ENCODE measurements around the gene CYB561D2.
A peak's percentile ranks its signal among the peaks of the same experiment; 100 is the strongest.

Gene CYB561D2

DNA sequence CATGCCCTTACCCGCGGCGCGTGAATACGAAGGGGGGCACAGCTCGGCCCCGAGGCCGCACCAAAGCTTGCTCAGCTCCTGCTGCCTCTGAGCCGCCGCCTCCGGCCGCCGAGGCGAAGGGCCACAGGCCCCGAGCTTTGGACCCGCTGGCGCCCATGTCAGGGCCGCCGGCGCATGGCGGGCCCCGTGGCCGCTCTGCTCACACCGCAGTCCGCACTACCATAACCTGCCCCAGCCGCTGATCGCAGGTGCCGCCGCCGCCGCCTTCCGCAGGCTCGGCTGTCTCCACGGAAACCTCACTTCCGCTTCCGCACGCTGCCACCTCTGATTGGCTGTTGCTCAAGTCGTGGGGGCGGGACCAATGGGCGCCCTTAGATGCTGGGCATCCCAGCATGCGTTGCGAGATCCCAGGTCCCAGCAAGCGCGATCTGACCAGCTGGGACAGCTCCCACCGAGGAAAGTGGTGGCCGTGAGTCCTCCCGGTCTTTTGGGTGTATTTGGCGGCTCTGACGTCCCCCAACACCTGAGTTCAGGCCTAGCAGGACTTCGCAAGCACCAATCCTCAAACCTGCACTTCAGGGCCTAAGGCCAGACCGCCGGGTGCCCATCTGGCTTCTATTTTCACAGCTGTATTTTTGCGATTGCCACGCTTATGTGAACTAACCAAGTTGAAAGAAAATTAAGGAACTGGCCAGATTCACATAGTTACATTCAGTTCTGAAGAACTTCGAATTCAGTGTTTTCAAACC lies 22.5 kb upstream of the CYB561D2 start, which contains the start of gene TUSC2:
TUSC2 (minus strand) TSS at position 281 of the 749 bp plus-strand sequence; CDS start at position 157, 124 bp downstream.
- DNase-seq (ENCODE audit: low spot score in 2 of 2) = peak; percentile 97 to 98
- Histone ChIP-seq H3K36me3 (replicated peaks) (peaks cover 41% of the 10 kb centered on the region), H3K4me3 (peak within 1 kb of the TSS; percentile 70), H3K9me3 (no peaks in the 10 kb centered on the region), H3K4me1 (peaks cover 6% of the 10 kb centered on the region), H3K27me3 (ENCODE audit: low read depth) (no peaks in the 10 kb centered on the region)
- in situ Hi-C loops (cut with MboI; ENCODE audit: low sequenced_read_pairs) = loop anchor here (5.0 kb wide), 1 partner anchor 36 kb away; the partner anchor contains the start of gene IFRD2

DNA sequence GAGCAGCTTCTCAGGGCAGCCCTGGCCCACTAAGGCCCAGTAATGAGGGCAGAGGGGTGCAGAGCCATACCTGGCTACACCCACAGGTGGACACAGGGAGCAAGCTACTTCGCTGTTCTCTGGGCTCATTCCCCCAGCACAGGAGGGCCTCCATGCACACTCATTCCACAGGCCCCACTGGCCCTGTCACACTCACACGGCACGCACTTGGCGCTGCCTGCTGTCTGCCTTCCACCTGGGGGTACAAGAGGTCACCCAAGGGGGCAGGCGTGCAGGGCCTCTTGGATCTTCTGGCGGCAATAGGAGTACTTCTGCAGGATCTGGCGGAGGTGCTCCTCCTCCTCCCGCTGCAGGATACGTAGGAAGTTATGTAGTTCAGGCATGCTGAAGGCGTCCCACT lies 20.3 kb upstream of the CYB561D2 start:
- peaks cover 11% of the 10 kb centered on the region for H3K4me1 ChIP-seq
- in situ Hi-C loops (cut with MboI; ENCODE audit: low sequenced_read_pairs) = no loop called here
- H3K4me3 ChIP-seq = no peak overlapping the region
- H3K9me3 ChIP-seq = no peaks in the 10 kb centered on the region
- no peaks in the 10 kb centered on the region for H3K27me3 ChIP-seq (ENCODE audit: low read depth)
- DNase-seq (ENCODE audit: low spot score in 2 of 2) = no peak
- H3K36me3 ChIP-seq (replicated peaks) = peaks cover 42% of the 10 kb centered on the region

DNA sequence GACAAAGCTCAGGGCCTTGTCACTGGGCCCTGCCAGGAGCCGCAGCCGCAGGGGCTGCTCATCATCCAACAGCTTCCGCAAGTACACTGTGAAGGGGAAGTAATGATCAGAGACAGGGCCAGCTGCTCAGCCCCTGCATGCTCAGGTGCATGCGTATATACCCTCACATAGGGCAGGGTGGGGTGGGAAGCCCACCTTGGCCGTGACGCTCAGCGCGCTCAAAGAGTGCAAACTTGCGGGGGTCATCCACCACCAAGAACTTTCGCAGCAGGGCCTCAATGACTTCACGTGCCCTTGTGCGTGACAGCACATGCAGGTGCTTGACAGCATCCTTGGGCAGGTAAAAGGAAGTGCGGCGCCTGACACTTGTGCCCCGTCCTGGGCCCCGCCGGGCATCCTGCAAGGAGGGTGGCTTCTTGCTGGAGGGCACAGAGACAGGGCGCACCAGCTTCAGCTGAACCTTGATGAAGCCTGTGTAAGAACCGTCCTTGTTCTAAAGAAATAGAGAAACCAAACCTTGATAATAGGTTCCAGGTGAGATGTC lies 19.2 kb upstream of the CYB561D2 start:
- H3K27me3 ChIP-seq (ENCODE audit: low read depth) = no peaks in the 10 kb centered on the region
- H3K9me3 ChIP-seq = no peaks in the 10 kb centered on the region
- in situ Hi-C loops (cut with MboI; ENCODE audit: low sequenced_read_pairs) = no loop called here
- peaks cover 18% of the 10 kb centered on the region for H3K4me1 ChIP-seq
- peaks cover 47% of the 10 kb centered on the region for H3K36me3 ChIP-seq (replicated peaks)
- H3K4me3 ChIP-seq = no peak overlapping the region
- no peak for DNase-seq (ENCODE audit: low spot score in 2 of 2)

DNA sequence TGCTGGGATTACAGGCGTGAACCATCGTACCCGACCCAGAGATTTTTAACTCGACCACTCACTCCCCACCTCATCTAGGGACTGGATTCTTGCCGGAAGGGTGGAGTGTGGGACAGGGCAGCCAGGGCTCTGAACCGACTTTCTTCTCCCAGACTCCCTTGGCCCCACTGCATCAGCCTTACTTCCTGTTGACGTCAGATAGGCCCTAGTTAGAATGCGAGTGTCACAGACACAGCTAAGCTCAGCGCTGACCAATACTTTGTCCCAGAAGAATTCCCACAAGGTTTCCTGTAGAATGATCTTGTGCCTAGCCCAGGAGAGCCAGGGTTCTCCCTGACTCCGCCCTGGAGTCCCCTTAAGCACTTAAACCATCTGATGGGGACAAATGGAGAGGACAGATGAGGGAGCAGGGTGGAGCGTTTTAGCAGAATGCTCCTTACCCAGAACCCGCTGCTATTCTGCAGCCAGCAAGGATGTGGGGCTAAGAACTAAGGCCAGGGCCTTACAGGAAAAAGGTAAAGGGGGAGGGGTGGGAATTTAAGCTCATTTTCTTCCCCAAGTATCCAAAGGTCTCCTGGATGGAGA lies 16.8 kb upstream of the CYB561D2 start:
- peaks cover 53% of the 10 kb centered on the region for H3K36me3 ChIP-seq (replicated peaks)
- in situ Hi-C loops (cut with MboI; ENCODE audit: low sequenced_read_pairs) = no loop called here
- peaks cover 24% of the 10 kb centered on the region for H3K4me1 ChIP-seq
- no peaks in the 10 kb centered on the region for H3K9me3 ChIP-seq
- H3K4me3 ChIP-seq = no peak overlapping the region
- H3K27me3 ChIP-seq (ENCODE audit: low read depth) = no peaks in the 10 kb centered on the region
- no peak for DNase-seq (ENCODE audit: low spot score in 2 of 2)

DNA sequence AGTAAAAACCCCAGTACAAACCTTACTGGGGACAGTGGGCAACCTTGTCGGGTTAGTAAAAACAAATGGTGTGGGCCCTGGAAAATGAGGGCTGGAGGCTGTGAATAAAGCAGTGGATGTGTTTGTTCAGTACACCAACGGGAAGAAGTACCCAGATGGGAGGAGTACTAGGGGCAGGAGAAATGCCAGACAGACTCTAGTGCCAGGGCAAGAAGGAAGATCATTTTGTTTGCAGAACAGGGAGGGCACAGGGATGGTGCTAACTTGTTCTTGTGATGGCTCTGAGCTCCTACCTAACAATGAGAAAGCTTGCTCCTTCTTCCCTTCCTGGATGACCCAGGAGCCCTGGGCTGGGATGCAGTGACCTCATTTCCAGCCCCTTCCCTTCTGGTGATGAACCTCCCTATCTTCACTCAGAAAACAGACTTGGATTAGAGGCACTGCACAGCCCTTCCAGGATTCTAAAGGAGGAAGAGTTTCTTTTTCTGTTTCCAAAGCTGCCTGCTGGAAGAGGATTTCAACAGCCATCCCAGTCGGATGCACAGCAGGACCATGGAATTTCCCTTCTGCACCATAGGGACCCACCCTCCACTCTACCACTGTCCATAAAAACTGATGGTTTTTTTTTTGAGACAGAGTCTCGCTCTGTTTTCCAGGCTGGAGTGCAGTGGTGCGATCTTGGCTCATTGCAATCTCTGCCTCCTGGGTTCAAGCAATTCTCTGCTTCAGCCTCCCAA lies 16.2 kb upstream of the CYB561D2 start:
- 0 out of 2 replicates have a peak overlapping the region, but pooled peaks have one; percentile 3 for H3K4me3 ChIP-seq
- peaks cover 51% of the 10 kb centered on the region for H3K36me3 ChIP-seq (replicated peaks)
- peaks cover 24% of the 10 kb centered on the region for H3K4me1 ChIP-seq

DNA sequence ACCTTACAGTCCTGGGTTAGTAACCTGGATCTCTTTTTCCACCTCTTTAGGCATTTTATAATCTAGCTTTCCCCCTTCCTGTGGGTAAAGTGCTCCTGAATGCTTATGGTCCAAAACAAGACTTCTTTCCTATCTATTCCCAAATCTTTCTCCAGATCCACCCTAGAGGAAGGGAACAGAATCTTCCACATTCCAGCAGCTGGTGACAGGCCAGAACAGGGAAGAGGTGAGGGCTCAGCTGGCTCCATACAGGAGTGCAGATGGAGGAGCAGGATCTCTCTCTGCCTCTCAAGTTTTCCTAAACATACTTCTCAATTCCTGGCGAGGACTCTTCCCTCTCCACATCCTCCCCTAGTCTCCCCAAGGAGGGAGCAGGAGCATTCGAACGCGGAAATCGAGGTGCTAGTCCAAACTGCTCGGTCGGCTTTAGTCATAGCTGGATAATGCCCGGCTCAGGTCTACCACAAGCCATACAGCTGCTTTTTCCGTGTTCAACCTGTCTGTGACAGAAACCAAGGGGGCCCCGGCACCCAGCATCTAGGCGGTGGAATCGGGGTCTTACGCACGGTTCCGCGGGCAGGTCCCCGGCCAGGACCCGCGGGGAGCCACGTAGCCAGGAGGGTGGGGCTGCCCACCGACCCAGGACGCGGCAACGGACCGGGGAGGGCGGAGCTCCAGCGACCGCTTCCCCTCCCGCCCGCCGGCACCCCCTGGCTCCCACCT lies 14.0 kb upstream of the CYB561D2 start:
- H3K9me3 ChIP-seq = no peaks in the 10 kb centered on the region
- no peaks in the 10 kb centered on the region for H3K27me3 ChIP-seq (ENCODE audit: low read depth)
- peaks cover 30% of the 10 kb centered on the region for H3K36me3 ChIP-seq (replicated peaks)
- DNase-seq (ENCODE audit: low spot score in 2 of 2) = peak; percentile 21 to 38
- H3K4me1 ChIP-seq = peaks cover 24% of the 10 kb centered on the region
- in situ Hi-C loops (cut with MboI; ENCODE audit: low sequenced_read_pairs) = no loop called here
- peak overlapping the region; percentile 87 for H3K4me3 ChIP-seq

More for the DNA sequence above, 16.2 kb upstream of the CYB561D2 start:
- DNase-seq (ENCODE audit: low spot score in 2 of 2) = no peak
- Histone ChIP-seq H3K9me3 (no peaks in the 10 kb centered on the region), H3K27me3 (ENCODE audit: low read depth) (no peaks in the 10 kb centered on the region)
- in situ Hi-C loops (cut with MboI; ENCODE audit: low sequenced_read_pairs) = no loop called here

DNA sequence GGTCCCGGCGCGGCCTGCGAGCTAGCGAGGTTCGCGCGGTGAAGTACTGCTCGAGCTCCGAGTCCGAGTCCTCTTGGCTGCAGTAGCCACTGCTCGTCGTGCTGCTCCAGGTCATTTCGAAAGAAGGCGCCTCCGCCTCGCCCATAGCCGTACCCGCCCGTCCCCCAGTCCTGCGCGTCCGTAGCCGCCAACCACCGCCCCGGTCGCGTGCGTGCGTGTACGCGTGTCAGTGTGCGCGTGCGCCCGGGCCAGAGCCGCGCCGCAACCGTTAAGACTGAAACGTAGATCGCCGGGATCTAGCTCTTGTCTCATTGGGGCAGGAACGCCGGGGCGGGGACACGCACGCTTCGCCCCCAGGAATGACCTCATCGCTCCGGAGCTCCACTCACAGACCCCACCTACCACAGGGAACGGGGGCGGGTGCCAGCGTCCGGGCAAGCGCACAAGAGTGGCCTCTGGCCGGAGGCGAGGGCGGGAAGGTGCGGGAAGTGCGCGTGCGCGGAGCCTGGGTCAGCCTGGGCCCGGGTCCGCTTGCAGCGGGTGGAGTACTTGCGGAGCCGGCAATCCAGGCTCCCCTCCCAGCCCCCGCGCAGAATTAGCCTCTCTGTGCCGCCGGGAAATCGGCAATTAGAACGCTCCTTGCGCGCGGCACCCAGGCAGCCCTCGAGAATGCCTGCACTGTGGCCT lies 13.3 kb upstream of the CYB561D2 start:
- Histone ChIP-seq H3K4me3 (peak overlapping the region; percentile 87), H3K36me3 (replicated peaks) (peaks cover 23% of the 10 kb centered on the region), H3K4me1 (peaks cover 24% of the 10 kb centered on the region), H3K27me3 (ENCODE audit: low read depth) (no peaks in the 10 kb centered on the region), H3K9me3 (no peaks in the 10 kb centered on the region)
- DNase-seq (ENCODE audit: low spot score in 2 of 2) = peak; percentile 97 to 100
- in situ Hi-C loops (cut with MboI; ENCODE audit: low sequenced_read_pairs) = no loop called here

DNA sequence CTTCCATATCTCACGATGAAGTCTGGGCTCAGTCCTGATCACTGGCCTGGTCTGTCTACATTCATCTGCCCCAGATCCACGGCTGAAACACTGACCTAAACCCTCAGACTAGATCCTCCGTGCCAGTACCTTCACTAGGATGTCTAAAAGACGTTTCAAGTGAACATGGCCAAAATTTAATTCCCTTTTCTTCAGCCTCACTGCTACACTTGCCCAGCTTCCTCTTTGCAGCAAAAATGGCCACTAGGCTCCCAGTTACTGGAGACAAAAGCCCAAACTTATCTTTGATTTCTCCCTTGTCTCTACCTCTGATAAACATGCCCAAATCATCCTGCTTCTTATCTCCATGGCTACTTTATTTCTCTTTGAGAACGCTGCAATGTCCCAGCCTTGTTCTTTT lies 11.7 kb upstream of the CYB561D2 start:
- in situ Hi-C loops (cut with MboI; ENCODE audit: low sequenced_read_pairs) = no loop called here

DNA sequence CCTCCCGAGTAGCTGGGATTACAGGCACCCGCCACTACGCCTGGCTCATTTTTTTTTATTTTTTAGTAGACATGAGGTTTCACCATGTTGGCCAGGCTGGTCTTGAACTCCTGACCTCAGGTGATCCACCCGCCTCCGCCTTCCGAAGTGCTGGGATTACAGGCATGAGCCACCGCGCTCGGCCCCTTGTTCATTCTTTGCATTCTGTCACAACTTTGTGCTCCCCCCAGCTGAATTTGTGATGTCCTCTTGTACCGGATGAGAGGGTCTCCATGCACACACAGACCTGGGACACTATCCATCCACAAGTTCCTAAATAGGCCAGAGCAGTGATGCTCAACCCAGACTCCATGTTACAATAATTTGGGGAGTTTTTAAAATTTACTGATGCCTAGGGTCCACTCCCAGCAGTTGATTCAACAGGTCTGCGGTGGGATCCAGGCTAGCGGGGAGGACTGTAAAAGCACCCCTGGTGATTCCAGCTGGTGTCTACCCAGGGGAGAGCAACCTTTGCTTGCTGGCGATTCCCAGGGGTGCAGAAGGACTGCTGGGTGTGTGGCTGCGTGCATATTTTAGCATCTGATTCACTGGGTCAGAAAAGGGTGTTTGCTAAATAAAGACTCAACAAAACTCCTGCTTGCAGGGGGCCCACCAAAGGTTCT lies 11.0 kb upstream of the CYB561D2 start:
- Histone ChIP-seq H3K4me1 (peaks cover 24% of the 10 kb centered on the region), H3K9me3 (no peaks in the 10 kb centered on the region), H3K36me3 (replicated peaks) (peaks cover 12% of the 10 kb centered on the region; the same call in 1 of the 2 replicates), H3K27me3 (ENCODE audit: low read depth) (no peaks in the 10 kb centered on the region), H3K4me3 (no peak overlapping the region; the same call in 1 of the 2 replicates)
- in situ Hi-C loops (cut with MboI; ENCODE audit: low sequenced_read_pairs) = no loop called here
- DNase-seq (ENCODE audit: low spot score in 2 of 2) = no peak

More for the DNA sequence above, 11.7 kb upstream of the CYB561D2 start:
- H3K9me3 ChIP-seq = no peaks in the 10 kb centered on the region
- H3K4me1 ChIP-seq = peaks cover 24% of the 10 kb centered on the region
- peaks cover 18% of the 10 kb centered on the region for H3K36me3 ChIP-seq (replicated peaks)
- H3K4me3 ChIP-seq = no peak overlapping the region
- no peaks in the 10 kb centered on the region for H3K27me3 ChIP-seq (ENCODE audit: low read depth)
- DNase-seq (ENCODE audit: low spot score in 2 of 2) = no peak

DNA sequence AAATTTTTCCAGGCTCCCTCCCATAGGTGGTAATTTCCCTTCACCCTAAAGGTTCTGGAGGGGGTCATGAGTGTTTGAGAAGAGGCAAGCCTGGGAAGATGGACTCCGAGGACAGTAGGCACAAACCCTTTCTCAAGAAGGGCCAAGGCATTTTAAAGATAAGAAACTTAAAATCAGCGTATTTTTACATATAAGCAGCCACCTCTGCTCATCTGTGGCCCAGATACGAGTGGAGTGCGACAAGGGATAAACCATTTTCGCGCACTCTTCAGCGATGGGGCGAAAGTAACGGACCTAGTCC lies 10.6 kb upstream of the CYB561D2 start:
- H3K4me3 ChIP-seq = no peak overlapping the region; the same call in 1 of the 2 replicates
- H3K27me3 ChIP-seq (ENCODE audit: low read depth) = no peaks in the 10 kb centered on the region
- in situ Hi-C loops (cut with MboI; ENCODE audit: low sequenced_read_pairs) = no loop called here
- peaks cover 22% of the 10 kb centered on the region for H3K4me1 ChIP-seq
- H3K9me3 ChIP-seq = no peaks in the 10 kb centered on the region
- no peak for DNase-seq (ENCODE audit: low spot score in 2 of 2)
- H3K36me3 ChIP-seq (replicated peaks) = peaks cover 11% of the 10 kb centered on the region; the same call in 1 of the 2 replicates

DNA sequence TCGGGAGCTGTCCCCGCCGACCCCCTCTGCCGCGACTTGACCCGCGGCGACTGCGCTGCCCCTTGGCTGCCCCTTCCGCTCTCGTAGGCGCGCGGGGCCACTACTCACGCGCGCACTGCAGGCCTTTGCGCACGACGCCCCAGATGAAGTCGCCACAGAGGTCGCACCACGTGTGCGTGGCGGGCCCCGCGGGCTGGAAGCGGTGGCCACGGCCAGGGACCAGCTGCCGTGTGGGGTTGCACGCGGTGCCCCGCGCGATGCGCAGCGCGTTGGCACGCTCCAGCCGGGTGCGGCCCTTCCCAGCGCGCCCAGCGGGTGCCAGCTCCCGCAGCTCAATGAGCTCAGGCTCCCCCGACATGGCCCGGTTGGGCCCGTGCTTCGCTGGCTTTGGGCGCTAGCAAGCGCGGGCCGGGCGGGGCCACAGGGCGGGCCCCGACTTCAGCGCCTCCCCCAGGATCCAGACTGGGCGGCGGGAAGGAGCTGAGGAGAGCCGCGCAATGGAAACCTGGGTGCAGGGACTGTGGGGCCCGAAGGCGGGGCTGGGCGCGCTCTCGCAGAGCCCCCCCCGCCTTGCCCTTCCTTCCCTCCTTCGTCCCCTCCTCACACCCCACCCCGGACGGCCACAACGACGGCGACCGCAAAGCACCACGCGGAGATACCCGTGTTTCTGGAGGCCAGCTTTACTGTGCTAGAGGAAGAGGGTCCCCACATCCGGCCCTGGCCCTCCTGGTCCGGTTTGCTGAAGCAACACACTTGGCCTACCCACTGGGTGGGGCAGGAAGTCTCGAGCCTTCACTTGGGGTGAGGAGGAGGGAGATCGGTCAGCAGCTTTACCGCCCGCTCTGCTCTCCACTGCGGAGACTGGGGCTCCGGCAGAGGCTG lies 10.0 kb upstream of the CYB561D2 start, which contains the start of gene RASSF1:
RASSF1 (minus strand) TSS at position 389 of the 882 bp plus-strand sequence; CDS start at position 358, 31 bp downstream.
- Histone ChIP-seq H3K4me3 (no peak within 1 kb of the TSS; the same call in 1 of the 2 replicates), H3K36me3 (replicated peaks) (peaks cover 11% of the 10 kb centered on the region; the same call in 1 of the 2 replicates), H3K9me3 (no peaks in the 10 kb centered on the region), H3K4me1 (peaks cover 16% of the 10 kb centered on the region), H3K27me3 (ENCODE audit: low read depth) (no peaks in the 10 kb centered on the region)
- in situ Hi-C loops (cut with MboI; ENCODE audit: low sequenced_read_pairs) = no loop called here
- DNase-seq (ENCODE audit: low spot score in 2 of 2) = peak in 1 of 2 experiments; percentile 31

All from HAP-1 (cell line).